Measurements from ENCODE around the gene STIM1. TPM values are rescaled to one million over a fixed set of nuclear protein-coding genes. Genes with fewer than 3 reads are reported as not detected.

STIM1 gene
- total RNA-seq, 4 donors from 2014 or later = 65.2 to 150 (median 92.6) TPM

GRCh38 chr11:4032097-4032496, 176.6 kb downstream of the STIM1 start:
- Histone ChIP-seq H3K9me3 (peaks cover 0 to 6% (median 2%) of the 10 kb centered on the region in 4 donors), H3K27me3 (no peaks in the 10 kb centered on the region), H3K4me3 (no peak overlapping the region), H3K36me3 (no peaks in the 10 kb centered on the region), H3K4me1 (peaks cover 9 to 33% (median 24%) of the 10 kb centered on the region in 4 donors), H3K27ac (replicated peaks in 1 of 4) (no peak overlapping the region)
- WGBS = 48% methylated on average over 2 of the region's 2 CpGs
- no peak for DNase-seq (ENCODE audit: extremely low spot score)
- intact Hi-C loops (cut with DNase I) = no loop called here
- TF ChIP-seq, protein P1, sequence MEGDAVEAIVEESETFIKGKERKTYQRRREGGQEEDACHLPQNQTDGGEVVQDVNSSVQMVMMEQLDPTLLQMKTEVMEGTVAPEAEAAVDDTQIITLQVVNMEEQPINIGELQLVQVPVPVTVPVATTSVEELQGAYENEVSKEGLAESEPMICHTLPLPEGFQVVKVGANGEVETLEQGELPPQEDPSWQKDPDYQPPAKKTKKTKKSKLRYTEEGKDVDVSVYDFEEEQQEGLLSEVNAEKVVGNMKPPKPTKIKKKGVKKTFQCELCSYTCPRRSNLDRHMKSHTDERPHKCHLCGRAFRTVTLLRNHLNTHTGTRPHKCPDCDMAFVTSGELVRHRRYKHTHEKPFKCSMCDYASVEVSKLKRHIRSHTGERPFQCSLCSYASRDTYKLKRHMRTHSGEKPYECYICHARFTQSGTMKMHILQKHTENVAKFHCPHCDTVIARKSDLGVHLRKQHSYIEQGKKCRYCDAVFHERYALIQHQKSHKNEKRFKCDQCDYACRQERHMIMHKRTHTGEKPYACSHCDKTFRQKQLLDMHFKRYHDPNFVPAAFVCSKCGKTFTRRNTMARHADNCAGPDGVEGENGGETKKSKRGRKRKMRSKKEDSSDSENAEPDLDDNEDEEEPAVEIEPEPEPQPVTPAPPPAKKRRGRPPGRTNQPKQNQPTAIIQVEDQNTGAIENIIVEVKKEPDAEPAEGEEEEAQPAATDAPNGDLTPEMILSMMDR (IDR thresholded peaks at IDR 0.05) = no peak
- TF ChIP-seq EP300 (IDR thresholded peaks at IDR 0.05) (no peak), POLR2AphosphoS5 (IDR thresholded peaks at IDR 0.05) (no peak), POLR2A (IDR thresholded peaks at IDR 0.05; ENCODE audit: low read depth) (no peak)

DNA sequence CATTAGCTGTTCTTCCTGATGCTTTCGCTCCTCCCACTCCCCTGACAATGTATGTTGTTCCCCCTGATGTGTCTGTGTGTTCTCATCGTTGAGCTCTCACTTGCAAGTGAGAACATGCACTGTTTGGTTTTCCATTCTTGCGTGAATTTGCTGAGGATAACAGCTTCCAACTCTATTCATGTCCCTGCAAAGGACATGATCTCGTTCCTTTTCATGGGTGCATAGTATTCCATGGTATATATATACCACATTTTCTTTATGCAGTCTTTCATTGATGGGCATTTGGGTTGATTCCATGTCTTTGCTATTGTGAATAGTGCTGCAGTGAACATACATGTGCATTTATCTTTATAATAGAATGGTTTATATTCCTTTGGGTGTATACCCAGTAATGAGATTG, 180.5 kb downstream of the STIM1 start:
- no peaks in the 10 kb centered on the region for H3K36me3 ChIP-seq
- 95% methylated on average over 4 of the region's 4 CpGs for WGBS
- H3K9me3 ChIP-seq = peaks cover 0 to 6% (median 2%) of the 10 kb centered on the region in 4 donors
- peaks cover 0 to 22% (median 15%) of the 10 kb centered on the region in 4 donors for H3K4me1 ChIP-seq
- no peak for TF ChIP-seq EP300 (IDR thresholded peaks at IDR 0.05)
- TF ChIP-seq POLR2AphosphoS5 (IDR thresholded peaks at IDR 0.05) = no peak
- TF ChIP-seq, protein P1 (IDR thresholded peaks at IDR 0.05) = no peak
- no peak for TF ChIP-seq POLR2A (IDR thresholded peaks at IDR 0.05; ENCODE audit: low read depth)
- H3K4me3 ChIP-seq = no peak overlapping the region
- no peak overlapping the region for H3K27ac ChIP-seq (replicated peaks in 1 of 4)
- no peak for DNase-seq (ENCODE audit: extremely low spot score)
- H3K27me3 ChIP-seq = no peaks in the 10 kb centered on the region
- intact Hi-C loops (cut with DNase I) = no loop called here

DNA sequence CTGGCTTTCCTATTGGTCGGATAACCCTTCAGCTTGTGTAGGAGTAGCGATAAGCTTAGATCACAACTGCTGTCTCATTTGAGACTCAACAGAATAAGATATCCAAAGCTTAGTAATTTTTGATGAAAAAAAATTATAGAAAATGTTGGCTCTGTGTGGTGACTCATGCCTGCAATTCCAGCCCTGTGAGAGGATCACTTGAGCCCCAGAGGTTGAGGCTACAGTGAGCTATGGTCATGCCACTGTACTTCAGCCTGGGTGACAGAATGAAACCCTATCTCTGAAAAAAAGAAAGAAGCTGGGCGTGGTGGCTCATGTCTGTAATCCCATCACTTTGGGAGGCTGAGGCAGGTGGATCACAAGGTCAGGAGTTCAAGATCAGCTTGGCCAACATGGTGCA, 183.5 kb downstream of the STIM1 start:
- WGBS = 87% methylated on average over 3 of the region's 3 CpGs
- intact Hi-C loops (cut with DNase I) = no loop called here

DNA sequence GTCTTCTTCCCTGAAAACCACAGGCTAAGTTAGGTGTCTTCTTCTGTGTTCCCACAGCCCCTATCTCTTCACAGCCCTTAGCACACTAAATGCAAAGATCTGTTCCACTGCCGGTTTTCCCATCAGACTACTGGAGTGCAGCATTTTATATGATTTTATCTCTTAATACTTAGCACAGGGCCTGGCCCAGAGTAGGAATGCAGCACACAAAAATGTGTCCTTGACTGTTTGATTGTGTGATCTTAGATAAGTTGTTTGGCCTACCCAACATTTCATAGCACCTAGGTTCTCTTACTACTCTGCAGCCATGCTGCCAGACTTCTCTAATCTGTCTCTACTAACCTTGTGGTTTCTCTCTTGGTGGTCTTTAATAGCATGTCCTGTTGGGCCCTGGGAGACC, 185.0 kb downstream of the STIM1 start:
- Histone ChIP-seq H3K4me1 (peaks cover 18 to 47% (median 36%) of the 10 kb centered on the region in 4 donors), H3K27ac (replicated peaks in 1 of 4) (no peak overlapping the region), H3K27me3 (no peaks in the 10 kb centered on the region), H3K36me3 (no peaks in the 10 kb centered on the region), H3K9me3 (no peaks in the 10 kb centered on the region), H3K4me3 (no peak overlapping the region)
- TF ChIP-seq POLR2A (IDR thresholded peaks at IDR 0.05; ENCODE audit: low read depth) = no peak
- TF ChIP-seq, protein P1 (IDR thresholded peaks at IDR 0.05) = no peak
- intact Hi-C loops (cut with DNase I) = no loop called here
- no peak for DNase-seq (ENCODE audit: extremely low spot score)
- 83% methylated on average over 1 of the region's 1 CpG for WGBS

More for the DNA sequence above, 183.5 kb downstream of the STIM1 start:
- TF ChIP-seq POLR2A (IDR thresholded peaks at IDR 0.05; ENCODE audit: low read depth) = no peak
- no peak for TF ChIP-seq EP300 (IDR thresholded peaks at IDR 0.05)
- TF ChIP-seq POLR2AphosphoS5 (IDR thresholded peaks at IDR 0.05) = no peak
- TF ChIP-seq, protein P1 (IDR thresholded peaks at IDR 0.05) = no peak
- peaks cover 5 to 32% (median 22%) of the 10 kb centered on the region in 4 donors for H3K4me1 ChIP-seq
- H3K9me3 ChIP-seq = no peaks in the 10 kb centered on the region
- H3K27ac ChIP-seq (replicated peaks in 1 of 4) = no peak overlapping the region
- H3K36me3 ChIP-seq = no peaks in the 10 kb centered on the region
- H3K27me3 ChIP-seq = no peaks in the 10 kb centered on the region
- no peak overlapping the region for H3K4me3 ChIP-seq
- no peak for DNase-seq (ENCODE audit: extremely low spot score)

DNA sequence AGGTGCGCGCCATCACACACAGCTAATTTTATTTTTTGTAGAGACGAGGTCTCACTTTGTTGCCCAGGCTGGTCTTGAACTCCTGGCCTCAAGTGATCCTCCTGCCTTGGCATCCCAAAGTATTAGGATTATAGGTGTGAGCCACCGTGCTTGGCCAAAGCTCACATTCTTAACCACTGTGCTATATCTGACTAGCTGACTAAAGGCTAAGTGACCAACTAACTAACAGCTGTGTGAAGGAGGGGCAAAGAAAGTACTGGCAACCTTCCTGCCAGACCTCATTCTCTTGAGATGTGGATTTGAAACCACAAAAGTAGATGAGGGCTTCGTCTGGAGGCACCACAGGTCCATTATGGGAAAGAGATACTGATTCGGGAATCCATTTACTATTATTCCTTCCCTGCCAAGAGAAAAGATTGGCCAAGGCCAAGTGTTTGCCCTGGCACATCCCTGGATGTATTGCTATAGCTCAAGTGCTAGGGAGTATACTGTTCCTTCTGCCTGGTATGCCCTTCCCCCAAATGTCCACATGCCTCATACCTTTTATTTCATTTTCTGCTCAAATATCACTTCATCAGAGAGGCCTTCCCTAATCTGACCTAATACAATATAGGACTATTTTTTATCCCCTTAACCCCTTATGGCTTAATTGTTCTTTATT, 186.4 kb downstream of the STIM1 start:
- no peak for DNase-seq (ENCODE audit: extremely low spot score)
- Histone ChIP-seq H3K36me3 (no peaks in the 10 kb centered on the region), H3K4me1 (peaks cover 19 to 47% (median 41%) of the 10 kb centered on the region in 4 donors), H3K4me3 (no peak overlapping the region), H3K27ac (replicated peaks in 1 of 4) (no peak overlapping the region), H3K9me3 (no peaks in the 10 kb centered on the region), H3K27me3 (no peaks in the 10 kb centered on the region)
- WGBS = 76% methylated on average over 6 of the region's 6 CpGs
- intact Hi-C loops (cut with DNase I) = no loop called here
- TF ChIP-seq, protein P1 (IDR thresholded peaks at IDR 0.05) = no peak
- TF ChIP-seq POLR2A (IDR thresholded peaks at IDR 0.05; ENCODE audit: low read depth) = no peak
- TF ChIP-seq POLR2AphosphoS5 (IDR thresholded peaks at IDR 0.05) = no peak
- no peak for TF ChIP-seq EP300 (IDR thresholded peaks at IDR 0.05)

All from esophagus muscularis mucosa (tissue), 4 donors.